Measurements from ENCODE around the gene ADH7.
"Not testable (repeated sequence)": the region's sequence is repeated elsewhere in the genome, so short reads cannot be mapped to it uniquely, and the experiment has no call there.

The ADH7 gene

GRCh38 chr4:99379571-99379970 is 55.6 kb downstream of the ADH7 start:
- no peak for DNase-seq (ENCODE audit: low spot score)

- DNase-seq (ENCODE audit: low spot score) = no peak
Measured at GRCh38 chr4:99378876-99379275, 56.3 kb downstream of the ADH7 start.

- not testable (repeated sequence) for DNase-seq (ENCODE audit: low spot score)
Measured at GRCh38 chr4:99377341-99377740, 57.8 kb downstream of the ADH7 start.

GRCh38 chr4:99372464-99372863 is 62.7 kb downstream of the ADH7 start:
- DNase-seq (ENCODE audit: low spot score) = not testable (repeated sequence)

- DNase-seq (ENCODE audit: low spot score) = not testable (repeated sequence)
Measured at GRCh38 chr4:99367817-99368216, 67.3 kb downstream of the ADH7 start.

GRCh38 chr4:99366491-99366890 is 68.7 kb downstream of the ADH7 start:
- no peak for DNase-seq (ENCODE audit: low spot score)

- DNase-seq (ENCODE audit: low spot score) = no peak
Measured at GRCh38 chr4:99362768-99363167, 72.4 kb downstream of the ADH7 start.
